Loucy (cell line): ENCODE measurements around the gene GBA3.

Experiments
- CTCF ChIP-seq: fragments of 200-600 bp; sonication (generic); conservative IDR thresholded peaks from 2 replicates; pipeline ENCODE4 v1.5.1; 2014; ENCODE audit warnings: mild to moderate bottlenecking, antibody characterized with exemption, low read length
- EZH2phosphoT487 ChIP-seq: fragments of 200-600 bp; IDR thresholded peaks from 2 replicates; pipeline ENCODE4 v1.6.1; 2018; ENCODE audit warnings: antibody characterized with exemption, mild to moderate bottlenecking, moderate library complexity, borderline replicate concordance

- no peak for TF ChIP-seq EZH2phosphoT487
- TF ChIP-seq CTCF, result no peak
Observed at GRCh38 chr4:22848332-22848731, 155.6 kb downstream of the GBA3 start.
